Fibroblast of villous mesenchyme (primary cell): ENCODE measurements around the gene EPHA3. TPM values are rescaled to one million over a fixed set of nuclear protein-coding genes. Genes with fewer than 3 reads are reported as not detected.

Experiments used
- DNase-seq: peaks from one replicate; pipeline ENCODE4 v3.0.0-alpha.2; 2010; ENCODE audit warnings: low read depth
- H3K4me3 ChIP-seq: 2 replicates; pipeline ENCODE4 v1.5.1; 2011; ENCODE audit warnings: low read depth, mild to moderate bottlenecking, low read length
- CTCF ChIP-seq: IDR thresholded peaks from 2 replicates; pipeline ENCODE4 v1.5.1; 2012; ENCODE audit warnings: low read depth, mild to moderate bottlenecking, low read length; ENCODE audit not compliant: insufficient read depth
- total RNA-seq: library from RNA; depleted of rRNA; stranded (reverse); fragments of >200 nt; gene quantifications from 2 replicates; pipeline ENCODE4 v1.2.3, GENCODE V29; 2012

Gene EPHA3
- total RNA-seq, 1 donor = under 0.01 TPM

- no peak overlapping the region for H3K4me3 ChIP-seq
- no peak for TF ChIP-seq CTCF
- DNase-seq = no peak
Measured at GRCh38 chr3:89105503-89105902, 1.9 kb upstream of the EPHA3 start.

GRCh38 chr3:89108291-89108550 lies 800 bp downstream of the EPHA3 start:
- no peak for TF ChIP-seq CTCF
- no peak overlapping the region for H3K4me3 ChIP-seq
- no peak for DNase-seq

GRCh38 chr3:89113344-89113743 lies 5.9 kb downstream of the EPHA3 start:
- TF ChIP-seq CTCF = no peak
- DNase-seq = no peak
- H3K4me3 ChIP-seq = no peak overlapping the region

- DNase-seq = peak; percentile 45
- peak; percentile 59 for TF ChIP-seq CTCF
- peak overlapping the region; percentile 49 for H3K4me3 ChIP-seq
Measured at GRCh38 chr3:89113893-89114840, 6.7 kb downstream of the EPHA3 start.

GRCh38 chr3:89114841-89115223 lies 7.4 kb downstream of the EPHA3 start:
- H3K4me3 ChIP-seq = no peak overlapping the region

GRCh38 chr3:89116476-89116875 lies 9.1 kb downstream of the EPHA3 start:
- no peak for DNase-seq
- no peak for TF ChIP-seq CTCF
- H3K4me3 ChIP-seq = no peak overlapping the region

More at GRCh38 chr3:89114841-89115223, 7.4 kb downstream of the EPHA3 start:
- DNase-seq = no peak
- peak; percentile 25 for TF ChIP-seq CTCF

- H3K4me3 ChIP-seq = no peak overlapping the region
- peak; percentile 19 for DNase-seq
- TF ChIP-seq CTCF = no peak
Measured at GRCh38 chr3:89138048-89138447, 30.6 kb downstream of the EPHA3 start.
